ENCODE results near the gene PARD3. TPM values are rescaled to one million over a fixed set of nuclear protein-coding genes. Genes with fewer than 3 reads are reported as not detected.

PARD3 gene
- total RNA-seq, 2 donors from 2014 or later: 59.6 to 74.6 TPM

DNA sequence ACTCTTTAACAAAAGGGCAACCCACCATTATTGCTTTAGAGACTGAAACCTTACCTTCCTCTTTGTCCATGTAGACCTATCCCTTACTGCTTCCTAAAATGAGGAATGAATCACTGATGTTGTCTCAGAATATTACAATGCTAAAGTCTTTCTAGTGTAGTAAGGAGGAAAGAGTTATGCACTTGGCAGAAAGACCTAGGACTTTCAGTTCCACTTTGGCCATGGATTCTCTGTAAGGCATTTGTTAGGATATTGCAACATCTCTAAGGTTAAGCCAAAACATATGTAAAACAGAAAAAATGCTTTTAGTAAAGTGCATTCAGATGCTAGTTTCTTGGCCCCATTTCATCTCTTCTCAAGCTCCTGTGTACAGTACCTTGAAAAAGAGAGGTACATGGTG is 230.9 kb downstream of the PARD3 start:
- no peak for DNase-seq
- Histone ChIP-seq H3K36me3 (ENCODE audit: control insufficient read depth, insufficient read depth, low read length) (no peaks in the 10 kb centered on the region), H3K9ac (ENCODE audit: extremely low read depth, low read length, poor library complexity, severe bottlenecking) (no peak overlapping the region), H3K4me3 (ENCODE audit: low read length) (no peak overlapping the region), H3K27ac (ENCODE audit: low read depth, low read length) (no peak overlapping the region), H3K4me1 (ENCODE audit: control insufficient read depth, insufficient read depth, low read length) (no peaks in the 10 kb centered on the region), H3K27me3 (ENCODE audit: control insufficient read depth, insufficient read depth, low read length, poor library complexity, severe bottlenecking) (no peaks in the 10 kb centered on the region), H3K9me3 (ENCODE audit: control insufficient read depth, low read length) (no peaks in the 10 kb centered on the region)
- H3K27me3 Mint-ChIP-seq (ENCODE audit: insufficient read depth): no peaks in the 10 kb centered on the region
- H3K9me3 Mint-ChIP-seq: no peaks in the 10 kb centered on the region
- H3K27ac Mint-ChIP-seq: no peak overlapping the region
- H3K4me1 Mint-ChIP-seq: peaks cover 21% of the 10 kb centered on the region
- TF ChIP-seq, protein P1, sequence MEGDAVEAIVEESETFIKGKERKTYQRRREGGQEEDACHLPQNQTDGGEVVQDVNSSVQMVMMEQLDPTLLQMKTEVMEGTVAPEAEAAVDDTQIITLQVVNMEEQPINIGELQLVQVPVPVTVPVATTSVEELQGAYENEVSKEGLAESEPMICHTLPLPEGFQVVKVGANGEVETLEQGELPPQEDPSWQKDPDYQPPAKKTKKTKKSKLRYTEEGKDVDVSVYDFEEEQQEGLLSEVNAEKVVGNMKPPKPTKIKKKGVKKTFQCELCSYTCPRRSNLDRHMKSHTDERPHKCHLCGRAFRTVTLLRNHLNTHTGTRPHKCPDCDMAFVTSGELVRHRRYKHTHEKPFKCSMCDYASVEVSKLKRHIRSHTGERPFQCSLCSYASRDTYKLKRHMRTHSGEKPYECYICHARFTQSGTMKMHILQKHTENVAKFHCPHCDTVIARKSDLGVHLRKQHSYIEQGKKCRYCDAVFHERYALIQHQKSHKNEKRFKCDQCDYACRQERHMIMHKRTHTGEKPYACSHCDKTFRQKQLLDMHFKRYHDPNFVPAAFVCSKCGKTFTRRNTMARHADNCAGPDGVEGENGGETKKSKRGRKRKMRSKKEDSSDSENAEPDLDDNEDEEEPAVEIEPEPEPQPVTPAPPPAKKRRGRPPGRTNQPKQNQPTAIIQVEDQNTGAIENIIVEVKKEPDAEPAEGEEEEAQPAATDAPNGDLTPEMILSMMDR (conservative IDR thresholded peaks at IDR 0.05): no peak
- peaks cover under 1% of the 10 kb centered on the region for H3K36me3 Mint-ChIP-seq (ENCODE audit: low read depth)
- no peak overlapping the region for H3K4me3 Mint-ChIP-seq

DNA sequence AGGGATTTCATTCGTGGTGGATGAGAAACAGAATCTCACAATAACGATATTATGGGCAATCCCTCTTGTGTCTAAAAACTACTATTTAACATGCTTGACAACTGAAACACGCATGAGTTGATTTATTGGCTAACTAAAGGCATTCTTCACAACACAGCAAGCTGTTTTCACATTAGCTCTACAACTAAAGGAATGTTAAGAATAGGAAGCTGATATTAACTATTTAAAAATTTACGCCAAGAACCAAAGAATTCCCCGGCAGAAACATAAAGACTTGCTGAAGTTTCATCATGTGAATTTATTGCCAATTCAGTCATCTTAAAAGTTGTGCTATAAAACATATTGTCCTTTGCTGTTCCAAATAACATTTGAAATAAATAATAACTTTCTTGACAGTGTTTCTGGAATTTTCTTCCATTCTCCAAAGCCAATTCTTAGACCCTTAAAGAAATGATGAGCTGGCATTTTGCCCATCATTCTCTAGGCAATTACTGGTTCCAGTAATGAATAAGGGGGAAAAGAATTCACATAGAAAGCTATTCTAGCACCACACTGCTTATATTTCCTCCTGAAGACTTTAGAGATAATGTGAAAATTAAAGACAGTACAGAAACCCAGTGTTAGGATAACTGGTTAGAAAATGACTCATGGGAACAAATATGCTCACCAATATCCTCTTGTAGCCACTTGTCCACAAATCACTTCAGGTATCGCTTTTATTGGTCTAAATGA is 233.1 kb downstream of the PARD3 start:
- Mint-ChIP-seq H3K36me3 (ENCODE audit: low read depth) (no peaks in the 10 kb centered on the region), H3K27me3 (ENCODE audit: insufficient read depth) (no peaks in the 10 kb centered on the region), H3K4me3 (no peak overlapping the region), H3K9me3 (no peaks in the 10 kb centered on the region), H3K27ac (peak overlapping the region; percentile 74), H3K4me1 (peaks cover 20% of the 10 kb centered on the region)
- H3K9ac ChIP-seq (ENCODE audit: extremely low read depth, low read length, poor library complexity, severe bottlenecking): no peak overlapping the region
- no peaks in the 10 kb centered on the region for H3K36me3 ChIP-seq (ENCODE audit: control insufficient read depth, insufficient read depth, low read length)
- H3K27me3 ChIP-seq (ENCODE audit: control insufficient read depth, insufficient read depth, low read length, poor library complexity, severe bottlenecking): no peaks in the 10 kb centered on the region
- H3K27ac ChIP-seq (ENCODE audit: low read depth, low read length): no peak overlapping the region
- no peaks in the 10 kb centered on the region for H3K4me1 ChIP-seq (ENCODE audit: control insufficient read depth, insufficient read depth, low read length)
- TF ChIP-seq, protein P1 (conservative IDR thresholded peaks at IDR 0.05): no peak
- no peak for DNase-seq
- WGBS, 2 experiments (ENCODE audit: insufficient coverage in 1 of 2, insufficient read length in 1 of 2): 98 to 100% methylated on average over 4 to 6 of the region's 6 CpGs
- no peak overlapping the region for H3K4me3 ChIP-seq (ENCODE audit: low read length)
- H3K9me3 ChIP-seq (ENCODE audit: control insufficient read depth, low read length): no peaks in the 10 kb centered on the region

DNA sequence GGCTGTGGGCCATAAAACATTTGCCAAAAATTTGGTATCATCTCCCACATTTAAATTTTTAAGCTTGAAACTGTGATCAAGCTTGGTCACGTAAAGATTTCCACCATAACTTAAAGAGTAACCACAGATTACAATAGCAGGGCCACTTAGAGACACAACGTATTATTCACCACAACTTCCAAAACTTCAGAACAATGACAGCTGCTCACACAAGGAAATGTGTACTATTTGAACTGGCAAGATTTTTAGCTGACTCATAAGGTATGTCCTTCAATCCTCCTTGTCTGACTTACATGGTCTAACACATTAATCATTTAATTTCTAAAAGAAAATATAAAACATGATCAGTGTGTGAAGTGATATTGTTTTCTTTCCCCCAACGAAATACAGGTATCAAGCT is 234.5 kb downstream of the PARD3 start:
- Mint-ChIP-seq H3K9me3 (no peaks in the 10 kb centered on the region), H3K27me3 (ENCODE audit: insufficient read depth) (no peaks in the 10 kb centered on the region), H3K36me3 (ENCODE audit: low read depth) (no peaks in the 10 kb centered on the region), H3K27ac (peak overlapping the region; percentile 38), H3K4me1 (peaks cover 21% of the 10 kb centered on the region), H3K4me3 (no peak overlapping the region)
- DNase-seq: no peak
- WGBS, 2 experiments (ENCODE audit: insufficient coverage in 1 of 2, insufficient read length in 1 of 2): 94 to 96% methylated on average over 3 of the region's 3 CpGs
- H3K9ac ChIP-seq (ENCODE audit: extremely low read depth, low read length, poor library complexity, severe bottlenecking): no peak overlapping the region
- H3K4me1 ChIP-seq (ENCODE audit: control insufficient read depth, insufficient read depth, low read length): no peaks in the 10 kb centered on the region
- H3K27ac ChIP-seq (ENCODE audit: low read depth, low read length): no peak overlapping the region
- H3K27me3 ChIP-seq (ENCODE audit: control insufficient read depth, insufficient read depth, low read length, poor library complexity, severe bottlenecking): no peaks in the 10 kb centered on the region
- TF ChIP-seq, protein P1 (conservative IDR thresholded peaks at IDR 0.05): no peak
- H3K9me3 ChIP-seq (ENCODE audit: control insufficient read depth, low read length): no peaks in the 10 kb centered on the region
- no peaks in the 10 kb centered on the region for H3K36me3 ChIP-seq (ENCODE audit: control insufficient read depth, insufficient read depth, low read length)
- H3K4me3 ChIP-seq (ENCODE audit: low read length): no peak overlapping the region

All from endodermal cell (in vitro differentiated cells).